Osteoblast (primary cell): ENCODE data around the gene DNAH10. TPM values are rescaled to one million over a fixed set of nuclear protein-coding genes. Genes with fewer than 3 reads are reported as not detected.

Source experiments
- DNase-seq: peaks from one replicate; pipeline ENCODE4 v3.0.0; 2011; ENCODE audit warnings: low spot score, mixed read lengths; ENCODE audit not compliant: insufficient read length; ENCODE audit errors: missing footprints
- H2AFZ ChIP-seq: 2 replicates; pipeline ENCODE4 v1.6.0; 2011; ENCODE audit warnings: mild to moderate bottlenecking, low read length
- H3K27ac ChIP-seq: 2 replicates; pipeline ENCODE4 v1.5.1; 2011; ENCODE audit warnings: mild to moderate bottlenecking, low read depth, low read length, moderate library complexity
- H3K27me3 ChIP-seq: 2 replicates; pipeline ENCODE4 v1.6.0; 2012; ENCODE audit warnings: mild to moderate bottlenecking, control low read depth, inconsistent platforms, low read length, moderate library complexity; ENCODE audit not compliant: insufficient read depth
- H3K36me3 ChIP-seq: 2 replicates; pipeline ENCODE4 v1.5.1; 2011; ENCODE audit warnings: mild to moderate bottlenecking, low read length, control low read depth, moderate library complexity; ENCODE audit not compliant: insufficient read depth
- H3K4me1 ChIP-seq: 2 replicates; pipeline ENCODE4 v1.5.1; 2011; ENCODE audit warnings: mild to moderate bottlenecking, low read length, control low read depth, moderate library complexity; ENCODE audit not compliant: insufficient read depth
- H3K4me2 ChIP-seq: 2 replicates; pipeline ENCODE4 v1.6.0; 2011; ENCODE audit warnings: mild to moderate bottlenecking, low read length; ENCODE audit not compliant: insufficient read depth
- H3K4me3 ChIP-seq: fragments of 200-600 bp; sonication (generic); 3 replicates; pipeline ENCODE4 v1.5.1; 2012; ENCODE audit warnings: mild to moderate bottlenecking, low read length, inconsistent platforms; ENCODE audit not compliant: insufficient read depth
- H3K79me2 ChIP-seq: 2 replicates; pipeline ENCODE4 v1.6.0; 2012; ENCODE audit warnings: mild to moderate bottlenecking, low read length, control low read depth, inconsistent platforms; ENCODE audit not compliant: insufficient read depth
- H3K9me3 ChIP-seq: 2 replicates; pipeline ENCODE4 v1.5.1; 2011; ENCODE audit warnings: low read depth, low read length, control low read depth
- H4K20me1 ChIP-seq: 2 replicates; pipeline ENCODE4 v1.6.0; 2012; ENCODE audit warnings: mild to moderate bottlenecking, low read length, control low read depth; ENCODE audit not compliant: insufficient read depth
- CTCF ChIP-seq: IDR thresholded peaks from 2 replicates; pipeline ENCODE4 v1.5.1; 2011; ENCODE audit warnings: mild to moderate bottlenecking, low read depth, low read length, moderate library complexity; ENCODE audit errors: extremely low read depth
- total RNA-seq: library from RNA; depleted of rRNA; stranded (reverse); fragments of >200 nt; gene quantifications from 2 replicates; pipeline ENCODE4 v1.2.3, GENCODE V29; 2012

DNAH10 gene
- total RNA-seq, 1 donor = 0.72 TPM

GRCh38 chr12:123749355-123749754, 12.7 kb upstream of the DNAH10 start:
- DNase-seq = no peak

GRCh38 chr12:123750159-123750656, 11.9 kb upstream of the DNAH10 start:
- peaks cover 35% of the 10 kb centered on the region for H3K36me3 ChIP-seq
- no peak for TF ChIP-seq CTCF
- H3K27ac ChIP-seq = no peak overlapping the region
- H3K27me3 ChIP-seq = no peaks in the 10 kb centered on the region
- DNase-seq = no peak
- no peak overlapping the region for H2AFZ ChIP-seq
- no peaks in the 10 kb centered on the region for H4K20me1 ChIP-seq
- H3K79me2 ChIP-seq = no peaks in the 10 kb centered on the region
- no peak overlapping the region for H3K4me3 ChIP-seq
- H3K4me1 ChIP-seq = peaks cover 4% of the 10 kb centered on the region
- no peak overlapping the region for H3K4me2 ChIP-seq
- H3K9me3 ChIP-seq = no peaks in the 10 kb centered on the region

More at GRCh38 chr12:123749355-123749754, 12.7 kb upstream of the DNAH10 start:
- Histone ChIP-seq H3K79me2 (no peaks in the 10 kb centered on the region), H3K4me1 (peaks cover 4% of the 10 kb centered on the region), H3K9me3 (no peaks in the 10 kb centered on the region), H3K27ac (no peak overlapping the region), H2AFZ (no peak overlapping the region), H3K4me3 (no peak overlapping the region), H3K27me3 (no peaks in the 10 kb centered on the region), H4K20me1 (no peaks in the 10 kb centered on the region), H3K4me2 (no peak overlapping the region), H3K36me3 (peaks cover 36% of the 10 kb centered on the region)
- TF ChIP-seq CTCF = no peak

- H3K9me3 ChIP-seq = no peaks in the 10 kb centered on the region
- H3K27me3 ChIP-seq = no peaks in the 10 kb centered on the region
- TF ChIP-seq CTCF = no peak
These were observed 10.1 kb upstream of the DNAH10 start for GRCh38 chr12:123752046-123752445.

GRCh38 chr12:123754041-123754772, 7.9 kb upstream of the DNAH10 start:
- H3K27me3 ChIP-seq = no peaks in the 10 kb centered on the region
- H3K79me2 ChIP-seq = no peaks in the 10 kb centered on the region
- H3K4me2 ChIP-seq = no peak overlapping the region
- H4K20me1 ChIP-seq = no peaks in the 10 kb centered on the region
- no peak for DNase-seq
- peaks cover 32% of the 10 kb centered on the region for H3K36me3 ChIP-seq
- H2AFZ ChIP-seq = no peak overlapping the region
- no peak for TF ChIP-seq CTCF
- H3K4me3 ChIP-seq = no peak overlapping the region
- H3K4me1 ChIP-seq = peaks cover 15% of the 10 kb centered on the region
- no peaks in the 10 kb centered on the region for H3K9me3 ChIP-seq
- H3K27ac ChIP-seq = no peak overlapping the region

More at GRCh38 chr12:123752046-123752445, 10.1 kb upstream of the DNAH10 start:
- no peak for DNase-seq
- H3K4me3 ChIP-seq = no peak overlapping the region
- no peak overlapping the region for H2AFZ ChIP-seq
- H3K4me2 ChIP-seq = no peak overlapping the region
- no peaks in the 10 kb centered on the region for H4K20me1 ChIP-seq
- H3K4me1 ChIP-seq = peaks cover 7% of the 10 kb centered on the region
- H3K79me2 ChIP-seq = no peaks in the 10 kb centered on the region
- no peak overlapping the region for H3K27ac ChIP-seq
- H3K36me3 ChIP-seq = peaks cover 34% of the 10 kb centered on the region
